Stomach (tissue), 4 donors: ENCODE data around the gene ZNF584.

Experiments used
- POLR2AphosphoS5 ChIP-seq, 3 donors: sonication (generic); formaldehyde crosslinking; IDR thresholded peaks; one replicate each; pipeline ENCODE4 v1.6.1; 2016; ENCODE audit warnings: antibody characterized with exemption in 3 of 3
- TF ChIP-seq, protein P1 (sequence below), 7 experiments: fragments of 450-650 bp in 4 of 7; fragments of 200-600 bp in 3 of 7; sonication (generic) in 3 of 7; IDR thresholded peaks; one replicate each; pipeline ENCODE4 v1.5.1; 2016 to 2019; ENCODE audit warnings: antibody characterized with exemption in 7 of 7, control low read depth in 2 of 7, mild to moderate bottlenecking in 1 of 7

DNA sequence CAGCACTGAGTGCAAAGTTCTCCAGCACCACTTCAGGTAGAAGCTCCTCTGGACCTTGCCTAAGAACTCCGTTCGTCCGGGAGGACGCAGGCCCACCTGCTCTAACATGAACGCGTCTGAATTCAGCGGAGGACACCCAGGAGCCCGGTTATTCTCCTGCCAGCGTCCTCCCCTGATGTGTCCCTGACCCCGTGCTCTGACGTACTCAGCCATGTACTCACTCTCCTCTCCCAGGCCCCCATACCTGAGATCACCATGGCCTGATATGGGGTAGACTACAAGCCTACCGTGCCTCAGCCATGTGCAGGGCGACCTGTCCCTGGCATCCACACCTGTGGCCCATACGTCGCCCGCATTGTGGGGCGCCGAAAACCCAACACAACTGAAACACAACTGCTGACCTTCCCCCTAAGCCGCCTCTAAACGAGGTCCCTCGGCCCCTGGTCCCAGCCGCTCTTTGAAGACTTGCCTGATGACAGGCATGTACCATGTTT, 744 bp upstream of the ZNF584 start:
- TF ChIP-seq, protein P1, sequence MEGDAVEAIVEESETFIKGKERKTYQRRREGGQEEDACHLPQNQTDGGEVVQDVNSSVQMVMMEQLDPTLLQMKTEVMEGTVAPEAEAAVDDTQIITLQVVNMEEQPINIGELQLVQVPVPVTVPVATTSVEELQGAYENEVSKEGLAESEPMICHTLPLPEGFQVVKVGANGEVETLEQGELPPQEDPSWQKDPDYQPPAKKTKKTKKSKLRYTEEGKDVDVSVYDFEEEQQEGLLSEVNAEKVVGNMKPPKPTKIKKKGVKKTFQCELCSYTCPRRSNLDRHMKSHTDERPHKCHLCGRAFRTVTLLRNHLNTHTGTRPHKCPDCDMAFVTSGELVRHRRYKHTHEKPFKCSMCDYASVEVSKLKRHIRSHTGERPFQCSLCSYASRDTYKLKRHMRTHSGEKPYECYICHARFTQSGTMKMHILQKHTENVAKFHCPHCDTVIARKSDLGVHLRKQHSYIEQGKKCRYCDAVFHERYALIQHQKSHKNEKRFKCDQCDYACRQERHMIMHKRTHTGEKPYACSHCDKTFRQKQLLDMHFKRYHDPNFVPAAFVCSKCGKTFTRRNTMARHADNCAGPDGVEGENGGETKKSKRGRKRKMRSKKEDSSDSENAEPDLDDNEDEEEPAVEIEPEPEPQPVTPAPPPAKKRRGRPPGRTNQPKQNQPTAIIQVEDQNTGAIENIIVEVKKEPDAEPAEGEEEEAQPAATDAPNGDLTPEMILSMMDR (IDR thresholded peaks at IDR 0.05), result no peak
- TF ChIP-seq POLR2AphosphoS5 (IDR thresholded peaks at IDR 0.05), result no peak
